Measurements from ENCODE around the gene YWHAQ.

DNA sequence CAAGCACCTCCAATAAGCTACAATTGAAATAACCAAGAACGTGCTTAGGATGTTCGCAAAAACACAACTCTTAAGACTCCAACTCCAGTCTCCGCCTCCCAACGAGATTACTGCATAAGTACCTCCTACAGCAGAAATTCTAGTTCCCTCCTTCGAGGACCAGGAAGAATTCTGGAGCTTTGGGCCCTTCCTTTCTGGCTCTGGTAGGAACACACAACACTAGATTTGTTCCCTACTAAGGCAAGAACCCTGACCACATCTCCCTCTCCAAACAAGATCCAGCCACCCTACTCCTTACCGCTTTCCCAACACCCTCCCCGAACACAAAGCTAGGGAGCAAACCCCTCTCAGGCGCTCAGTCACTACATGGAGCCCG is 75.9 kb downstream of the YWHAQ start:
- TF ChIP-seq CTCF (IDR thresholded peaks at IDR 0.05): no peak
- no peak for TF ChIP-seq ZFX (IDR thresholded peaks at IDR 0.05; ENCODE audit: borderline replicate concordance)

All from 22Rv1 (cell line).